Testis (tissue), 3 donors: ENCODE measurements around the gene ALK. TPM values are rescaled to one million over a fixed set of nuclear protein-coding genes. Genes with fewer than 3 reads are reported as not detected.

Experiments
- DNase-seq: peaks from one replicate; pipeline ENCODE4 v3.0.0-alpha.2; 2019
- H3K27ac ChIP-seq, 2 donors: fragments of 200-600 bp; sonication (generic); one replicate each; pipeline ENCODE4 v1.5.1; 2019
- H3K27me3 ChIP-seq: fragments of 200-600 bp; sonication (generic); one replicate; pipeline ENCODE4 v1.5.1; 2019
- H3K36me3 ChIP-seq: fragments of 200-600 bp; sonication (generic); one replicate; pipeline ENCODE4 v1.5.1; 2017; ENCODE audit warnings: low read depth; ENCODE audit errors: missing control alignments
- H3K4me1 ChIP-seq: fragments of 200-600 bp; sonication (generic); one replicate; pipeline ENCODE4 v1.5.1; 2019
- H3K4me3 ChIP-seq, 2 donors: fragments of 200-600 bp; sonication (generic); one replicate each; pipeline ENCODE4 v1.5.1; 2017 to 2019
- H3K9me3 ChIP-seq: fragments of 200-600 bp; sonication (generic); one replicate; pipeline ENCODE4 v1.5.1; 2017
- POLR2A ChIP-seq: fragments of 450-650 bp; IDR thresholded peaks from one replicate; pipeline ENCODE4 v1.6.1; 2017; ENCODE audit warnings: antibody characterized with exemption, mild to moderate bottlenecking, moderate library complexity
- WGBS, 2 donors: methylation state at CpG; one replicate each; pipeline ENCODE4 v1.1.5; 2018; 5-methylcytosine and 5-hydroxymethylcytosine counted together
- intact Hi-C: fragments of 100-400 bp; cut with DNase I; formaldehyde crosslinking; loops from one replicate; pipeline ENCODE4 v1.15.1; 2023; ENCODE audit warnings: low total_unique reads
- polyA plus RNA-seq: library from polyadenylated mRNA; stranded (reverse); fragments of 350-450 nt; fragmentation: Illumina TruSeq; extraction: RNeasy Lipid Tissue Mini Kit (QIAGEN cat#74804); gene quantifications from one replicate; pipeline ENCODE4 v1.2.3, GENCODE V29; 2014; ENCODE audit warnings: low read depth, low replicate concordance; ENCODE audit not compliant: insufficient read depth
- total RNA-seq, 2 donors: library from RNA; depleted of rRNA; stranded (reverse); fragments of >200 nt; gene quantifications; one replicate each; pipeline ENCODE4 v1.2.3, GENCODE V29; 2016
- TF ChIP-seq, protein P1 (sequence below), 3 experiments: fragments of 450-650 bp in 2 of 3; fragments of 200-600 bp in 1 of 3; sonication (generic) in 1 of 3; IDR thresholded peaks; one replicate each; pipeline ENCODE4 v1.5.1; 2016 to 2019; ENCODE audit warnings: antibody characterized with exemption in 3 of 3, mild to moderate bottlenecking in 2 of 3, moderate library complexity in 1 of 3

Gene ALK
- total and polyA plus RNA-seq, 3 donors from 2014 or later = 2.1 to 3.8 (median 3.8) TPM

GRCh38 chr2:29634916-29635315 is 286.5 kb downstream of the ALK start:
- intact Hi-C loops = no loop called here
- Histone ChIP-seq H3K4me1 (no peaks in the 10 kb centered on the region), H3K27ac (no peak overlapping the region), H3K27me3 (no peaks in the 10 kb centered on the region), H3K36me3 (no peaks in the 10 kb centered on the region), H3K4me3 (no peak overlapping the region), H3K9me3 (no peaks in the 10 kb centered on the region)
- TF ChIP-seq, protein P1, sequence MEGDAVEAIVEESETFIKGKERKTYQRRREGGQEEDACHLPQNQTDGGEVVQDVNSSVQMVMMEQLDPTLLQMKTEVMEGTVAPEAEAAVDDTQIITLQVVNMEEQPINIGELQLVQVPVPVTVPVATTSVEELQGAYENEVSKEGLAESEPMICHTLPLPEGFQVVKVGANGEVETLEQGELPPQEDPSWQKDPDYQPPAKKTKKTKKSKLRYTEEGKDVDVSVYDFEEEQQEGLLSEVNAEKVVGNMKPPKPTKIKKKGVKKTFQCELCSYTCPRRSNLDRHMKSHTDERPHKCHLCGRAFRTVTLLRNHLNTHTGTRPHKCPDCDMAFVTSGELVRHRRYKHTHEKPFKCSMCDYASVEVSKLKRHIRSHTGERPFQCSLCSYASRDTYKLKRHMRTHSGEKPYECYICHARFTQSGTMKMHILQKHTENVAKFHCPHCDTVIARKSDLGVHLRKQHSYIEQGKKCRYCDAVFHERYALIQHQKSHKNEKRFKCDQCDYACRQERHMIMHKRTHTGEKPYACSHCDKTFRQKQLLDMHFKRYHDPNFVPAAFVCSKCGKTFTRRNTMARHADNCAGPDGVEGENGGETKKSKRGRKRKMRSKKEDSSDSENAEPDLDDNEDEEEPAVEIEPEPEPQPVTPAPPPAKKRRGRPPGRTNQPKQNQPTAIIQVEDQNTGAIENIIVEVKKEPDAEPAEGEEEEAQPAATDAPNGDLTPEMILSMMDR (IDR thresholded peaks at IDR 0.05) = no peak
- DNase-seq = no peak
- WGBS, 2 donors = 93% methylated on average over 1 of the region's 1 CpG

DNA sequence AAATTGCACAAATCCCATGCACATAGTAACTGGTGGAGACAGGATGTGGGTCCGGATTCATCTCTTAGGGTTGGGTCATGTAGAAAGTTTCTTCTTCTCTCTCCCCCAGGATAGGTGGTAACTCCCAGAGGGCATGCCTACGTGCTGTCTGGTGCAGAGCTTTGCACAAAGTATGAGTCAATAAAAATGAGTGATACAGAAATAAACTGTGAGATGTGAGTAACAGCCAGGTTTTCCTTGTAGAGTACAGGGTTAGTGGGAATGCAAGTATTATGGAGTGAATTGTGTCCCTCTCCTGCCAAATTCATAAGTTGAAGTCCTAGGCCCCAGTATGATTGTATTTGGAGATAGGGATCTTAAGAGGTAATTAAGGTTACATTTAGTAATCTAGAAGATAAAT is 289.4 kb downstream of the ALK start:
- whole genome bisulfite sequencing, 2 donors = 94 to 99% methylated on average over 2 of the region's 2 CpGs
- Histone ChIP-seq H3K9me3 (no peaks in the 10 kb centered on the region), H3K27ac (no peak overlapping the region), H3K36me3 (no peaks in the 10 kb centered on the region), H3K4me1 (no peaks in the 10 kb centered on the region), H3K27me3 (no peaks in the 10 kb centered on the region), H3K4me3 (no peak overlapping the region)
- TF ChIP-seq POLR2A = no peak
- TF ChIP-seq, protein P1 (IDR thresholded peaks at IDR 0.05) = no peak
- intact Hi-C loops = no loop called here
- no peak for DNase-seq

GRCh38 chr2:29629495-29629894 is 291.9 kb downstream of the ALK start:
- no peak overlapping the region for H3K4me3 ChIP-seq
- no peak overlapping the region for H3K27ac ChIP-seq
- no peaks in the 10 kb centered on the region for H3K36me3 ChIP-seq
- no peaks in the 10 kb centered on the region for H3K27me3 ChIP-seq
- TF ChIP-seq, protein P1 (IDR thresholded peaks at IDR 0.05) = no peak
- no peak for TF ChIP-seq POLR2A
- no peaks in the 10 kb centered on the region for H3K9me3 ChIP-seq
- DNase-seq = no peak
- intact Hi-C loops = no loop called here
- H3K4me1 ChIP-seq = no peaks in the 10 kb centered on the region

GRCh38 chr2:29628862-29629261 is 292.5 kb downstream of the ALK start:
- WGBS, 2 donors = 75 to 77% methylated on average over 4 of the region's 4 CpGs
- Histone ChIP-seq H3K27me3 (no peaks in the 10 kb centered on the region), H3K4me1 (no peaks in the 10 kb centered on the region), H3K36me3 (no peaks in the 10 kb centered on the region), H3K27ac (no peak overlapping the region), H3K4me3 (no peak overlapping the region), H3K9me3 (no peaks in the 10 kb centered on the region)
- TF ChIP-seq, protein P1 (IDR thresholded peaks at IDR 0.05) = no peak
- TF ChIP-seq POLR2A = no peak
- intact Hi-C loops = no loop called here
- no peak for DNase-seq

DNA sequence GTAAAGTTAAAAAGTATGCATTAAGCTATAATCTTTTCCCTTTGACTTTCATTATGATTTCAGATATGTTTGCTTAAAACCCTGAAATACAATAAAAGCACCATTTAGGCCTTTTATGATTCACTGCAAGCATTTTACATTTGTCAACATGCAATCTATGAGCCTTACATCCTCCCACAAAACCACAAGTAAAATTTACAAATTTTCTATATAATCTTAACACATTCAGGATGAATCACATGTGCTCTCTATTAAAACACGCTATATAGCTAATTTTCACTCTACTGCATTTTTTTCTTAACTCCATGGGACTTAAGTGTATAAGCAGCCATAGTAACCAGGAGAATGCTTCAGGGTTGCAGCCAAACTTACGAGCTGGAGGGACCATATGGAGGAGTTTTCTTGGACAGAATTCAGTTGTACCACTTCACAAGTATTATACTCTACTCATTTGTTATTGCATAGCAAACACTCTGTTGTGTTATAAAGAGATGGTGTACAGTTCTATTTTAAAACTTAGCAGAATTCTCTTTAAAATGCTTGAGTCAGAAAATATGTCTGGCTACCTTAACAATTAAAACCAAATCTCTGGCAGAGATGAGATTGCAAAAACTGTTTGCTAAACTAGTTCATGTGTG is 293.2 kb downstream of the ALK start:
- intact Hi-C loops = no loop called here

More for the DNA sequence above, 293.2 kb downstream of the ALK start:
- Histone ChIP-seq H3K36me3 (no peaks in the 10 kb centered on the region), H3K27me3 (no peaks in the 10 kb centered on the region), H3K4me3 (no peak overlapping the region), H3K9me3 (no peaks in the 10 kb centered on the region), H3K27ac (no peak overlapping the region), H3K4me1 (no peaks in the 10 kb centered on the region)
- DNase-seq = no peak
- TF ChIP-seq POLR2A = no peak
- TF ChIP-seq, protein P1 (IDR thresholded peaks at IDR 0.05) = no peak
- 76 to 77% methylated on average over 2 of the region's 2 CpGs for WGBS, 2 donors
